ACC112 (cell line): ENCODE data around the gene MUC20.
"Not testable (repeated sequence)": the region's sequence is repeated elsewhere in the genome, so short reads cannot be mapped to it uniquely, and the experiment has no call there.

Source experiments
- H2AFZ ChIP-seq: fragments of 200-600 bp; sonication (generic); one replicate; pipeline ENCODE4 v1.6.0; 2017; ENCODE audit warnings: antibody characterized with exemption, low read length; ENCODE audit not compliant: unreplicated experiment
- H3K27ac ChIP-seq: fragments of 200-600 bp; sonication (generic); 2 replicates; pipeline ENCODE4 v1.5.1; 2014; ENCODE audit warnings: low read depth, mild to moderate bottlenecking, antibody characterized with exemption, low read length, moderate library complexity
- H3K27me3 ChIP-seq: fragments of 200-600 bp; sonication (generic); 2 replicates; pipeline ENCODE4 v1.6.1; 2014; ENCODE audit warnings: mild to moderate bottlenecking, antibody characterized with exemption, low read length, moderate library complexity, mixed read lengths; ENCODE audit not compliant: insufficient read depth
- H3K36me3 ChIP-seq: fragments of 200-600 bp; sonication (generic); 2 replicates; pipeline ENCODE4 v1.6.1; 2016; ENCODE audit warnings: mild to moderate bottlenecking, antibody characterized with exemption, low read length, moderate library complexity, mixed read lengths; ENCODE audit not compliant: insufficient read depth
- H3K4me1 ChIP-seq: fragments of 200-600 bp; sonication (generic); one replicate; pipeline ENCODE4 v1.6.1; 2016; ENCODE audit warnings: low read length, mixed read lengths; ENCODE audit not compliant: insufficient read depth, unreplicated experiment, control insufficient read depth
- H3K4me3 ChIP-seq: fragments of 200-600 bp; sonication (generic); 2 replicates; pipeline ENCODE4 v1.5.1; 2014; ENCODE audit warnings: mild to moderate bottlenecking, low read depth, low read length
- H3K79me2 ChIP-seq: fragments of 200-600 bp; sonication (generic); one replicate; pipeline ENCODE4 v1.6.0; 2016; ENCODE audit warnings: low read length; ENCODE audit not compliant: control insufficient read depth, unreplicated experiment, insufficient read depth

The MUC20 gene

GRCh38 chr3:195781236-195781635 lies 60.5 kb downstream of the MUC20 start:
- not testable (repeated sequence) for H3K4me3 ChIP-seq, H2AFZ ChIP-seq, H3K79me2 ChIP-seq, H3K4me1 ChIP-seq, H3K27me3 ChIP-seq, H3K27ac ChIP-seq, H3K36me3 ChIP-seq
